Effector memory CD8-positive, alpha-beta T cell (primary cell): ENCODE data around the gene KCND2.

Experiments
- ATAC-seq: fragments of 150-1000 bp; cut with Tn5 transposase; replicated peaks from 2 replicates; pipeline ENCODE4 v1.10.0; 2021; ENCODE audit warnings: mild to moderate bottlenecking, moderate library complexity
- DNase-seq, 3 experiments: peaks; one replicate each; pipeline ENCODE4 v3.0.0; 2021
- H3K27ac Mint-ChIP-seq, 2 donors: one replicate each; pipeline ENCODE4 v1.8.0; 2022; ENCODE audit warnings: mild to moderate bottlenecking in 2 of 2, mixed read lengths in 2 of 2, moderate library complexity in 2 of 2
- H3K27me3 Mint-ChIP-seq, 2 donors: one replicate each; pipeline ENCODE4 v1.8.0; 2022; ENCODE audit warnings: mixed read lengths in 2 of 2
- H3K36me3 Mint-ChIP-seq: one replicate; pipeline ENCODE4 v1.8.0; 2022; ENCODE audit warnings: mild to moderate bottlenecking, moderate library complexity, mixed read lengths; ENCODE audit not compliant: insufficient read depth
- H3K4me1 Mint-ChIP-seq, 2 donors: one replicate each; pipeline ENCODE4 v1.8.0; 2022; ENCODE audit warnings: low read depth in 2 of 2, mixed read lengths in 2 of 2
- H3K4me3 Mint-ChIP-seq, 2 donors: one replicate each; pipeline ENCODE4 v1.8.0; 2022; ENCODE audit warnings: mild to moderate bottlenecking in 2 of 2, mixed read lengths in 2 of 2, moderate library complexity in 2 of 2
- H3K9me3 Mint-ChIP-seq, 2 donors: one replicate each; pipeline ENCODE4 v1.8.0; 2022; ENCODE audit warnings: mixed read lengths in 2 of 2

KCND2 gene

DNA sequence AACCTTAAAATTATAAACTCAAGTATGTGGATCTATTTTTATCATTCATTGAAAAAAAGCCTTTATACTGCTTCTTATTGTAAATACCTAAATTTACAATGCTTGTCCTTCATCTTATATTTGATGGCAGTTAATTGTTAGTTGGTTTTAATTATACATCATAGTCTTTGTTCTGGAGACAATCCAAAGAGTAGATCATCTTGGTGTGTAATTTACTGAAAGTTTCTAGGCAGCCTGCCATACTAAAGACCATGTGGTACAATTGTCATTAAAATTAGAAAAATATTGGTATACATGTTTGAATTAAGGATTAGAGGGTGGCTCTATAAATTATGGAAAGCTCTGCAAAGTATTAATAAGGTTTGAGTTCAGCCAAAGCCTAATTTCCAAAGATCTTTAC is 231.4 kb downstream of the KCND2 start:
- no peaks in the 10 kb centered on the region for H3K27me3 Mint-ChIP-seq
- DNase-seq (no peak), ATAC-seq (no peak)
- H3K27ac Mint-ChIP-seq, result no peak overlapping the region
- H3K4me1 Mint-ChIP-seq, result no peaks in the 10 kb centered on the region
- peaks cover 0 to 4% of the 10 kb centered on the region in 2 donors for H3K9me3 Mint-ChIP-seq
- no peak overlapping the region for H3K4me3 Mint-ChIP-seq
- H3K36me3 Mint-ChIP-seq, result no peaks in the 10 kb centered on the region

DNA sequence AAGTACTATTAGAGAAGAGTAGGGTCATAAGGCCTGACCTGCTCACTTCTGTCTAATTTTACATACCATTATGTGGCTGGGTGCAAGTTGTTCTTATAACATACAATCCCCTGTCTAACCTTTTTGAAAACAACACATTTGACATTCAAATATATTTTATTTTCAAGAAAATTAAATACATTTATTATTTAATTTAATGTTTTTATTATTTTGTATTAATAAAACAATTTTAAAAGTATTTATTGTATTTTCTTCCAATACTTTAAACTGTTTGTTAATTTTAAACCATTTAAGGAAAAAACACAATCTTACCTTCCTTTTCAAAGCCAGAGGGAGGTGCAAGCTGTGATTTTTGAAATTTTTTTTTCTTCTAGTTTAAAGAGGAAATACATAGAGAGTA is 232.8 kb downstream of the KCND2 start:
- ATAC-seq, result no peak
- peaks cover 2 to 5% of the 10 kb centered on the region in 2 donors for H3K9me3 Mint-ChIP-seq

DNA sequence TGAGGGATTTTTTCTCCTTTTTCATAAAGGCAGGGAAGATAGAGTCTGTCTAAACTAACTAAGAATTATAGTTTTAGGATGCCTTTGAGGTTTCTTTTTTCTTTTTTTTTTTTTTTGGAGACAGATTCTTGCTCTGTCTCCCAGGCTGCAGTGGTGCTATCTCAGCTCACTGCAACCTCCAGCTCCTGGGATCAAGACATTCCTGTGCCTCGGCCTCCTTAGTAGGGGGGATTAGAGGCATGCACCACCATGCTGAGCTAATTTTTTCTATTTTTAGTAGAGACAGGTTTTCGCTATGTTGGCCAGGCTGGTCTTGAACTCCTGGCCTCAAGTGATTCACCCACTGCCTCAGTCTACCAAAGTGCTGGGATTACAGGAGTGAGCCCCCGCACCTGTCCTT is 239.7 kb downstream of the KCND2 start:
- ATAC-seq (no peak), DNase-seq (no peak)
- H3K36me3 Mint-ChIP-seq, result no peaks in the 10 kb centered on the region
- no peak overlapping the region for H3K27ac Mint-ChIP-seq
- H3K9me3 Mint-ChIP-seq, result peaks cover 7 to 8% of the 10 kb centered on the region in 2 donors
- H3K4me3 Mint-ChIP-seq, result no peak overlapping the region
- H3K27me3 Mint-ChIP-seq, result no peaks in the 10 kb centered on the region
- no peaks in the 10 kb centered on the region for H3K4me1 Mint-ChIP-seq

More for the DNA sequence above, 232.8 kb downstream of the KCND2 start:
- no peaks in the 10 kb centered on the region for H3K36me3 Mint-ChIP-seq
- H3K27me3 Mint-ChIP-seq, result no peaks in the 10 kb centered on the region
- no peaks in the 10 kb centered on the region for H3K4me1 Mint-ChIP-seq
- H3K27ac Mint-ChIP-seq, result no peak overlapping the region
- no peak for DNase-seq
- no peak overlapping the region for H3K4me3 Mint-ChIP-seq

DNA sequence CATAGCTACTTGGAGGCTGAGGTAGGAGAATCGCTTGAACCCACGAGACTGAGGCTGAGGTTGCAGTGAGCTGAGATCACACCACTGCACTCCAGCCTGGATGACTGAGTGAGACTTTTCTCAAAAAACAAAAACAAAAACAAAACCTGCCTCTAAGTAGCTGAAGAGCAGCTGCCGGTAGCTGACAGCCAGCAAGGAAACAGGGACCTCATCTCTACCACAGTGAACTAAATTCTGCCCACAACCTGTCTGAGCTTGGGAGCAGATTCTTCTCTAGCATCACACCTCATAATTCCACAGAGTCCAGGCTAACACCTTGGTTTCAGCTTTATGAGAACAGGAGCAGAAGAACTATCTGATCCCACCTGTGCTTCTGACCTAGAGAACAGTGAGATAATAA is 246.2 kb downstream of the KCND2 start:
- no peaks in the 10 kb centered on the region for H3K36me3 Mint-ChIP-seq
- no peak for ATAC-seq
- DNase-seq, result no peak
- H3K4me1 Mint-ChIP-seq, result no peaks in the 10 kb centered on the region
- H3K27me3 Mint-ChIP-seq, result no peaks in the 10 kb centered on the region
- peaks cover 8 to 10% of the 10 kb centered on the region in 2 donors for H3K9me3 Mint-ChIP-seq
- H3K4me3 Mint-ChIP-seq, result no peak overlapping the region
- H3K27ac Mint-ChIP-seq, result no peak overlapping the region

DNA sequence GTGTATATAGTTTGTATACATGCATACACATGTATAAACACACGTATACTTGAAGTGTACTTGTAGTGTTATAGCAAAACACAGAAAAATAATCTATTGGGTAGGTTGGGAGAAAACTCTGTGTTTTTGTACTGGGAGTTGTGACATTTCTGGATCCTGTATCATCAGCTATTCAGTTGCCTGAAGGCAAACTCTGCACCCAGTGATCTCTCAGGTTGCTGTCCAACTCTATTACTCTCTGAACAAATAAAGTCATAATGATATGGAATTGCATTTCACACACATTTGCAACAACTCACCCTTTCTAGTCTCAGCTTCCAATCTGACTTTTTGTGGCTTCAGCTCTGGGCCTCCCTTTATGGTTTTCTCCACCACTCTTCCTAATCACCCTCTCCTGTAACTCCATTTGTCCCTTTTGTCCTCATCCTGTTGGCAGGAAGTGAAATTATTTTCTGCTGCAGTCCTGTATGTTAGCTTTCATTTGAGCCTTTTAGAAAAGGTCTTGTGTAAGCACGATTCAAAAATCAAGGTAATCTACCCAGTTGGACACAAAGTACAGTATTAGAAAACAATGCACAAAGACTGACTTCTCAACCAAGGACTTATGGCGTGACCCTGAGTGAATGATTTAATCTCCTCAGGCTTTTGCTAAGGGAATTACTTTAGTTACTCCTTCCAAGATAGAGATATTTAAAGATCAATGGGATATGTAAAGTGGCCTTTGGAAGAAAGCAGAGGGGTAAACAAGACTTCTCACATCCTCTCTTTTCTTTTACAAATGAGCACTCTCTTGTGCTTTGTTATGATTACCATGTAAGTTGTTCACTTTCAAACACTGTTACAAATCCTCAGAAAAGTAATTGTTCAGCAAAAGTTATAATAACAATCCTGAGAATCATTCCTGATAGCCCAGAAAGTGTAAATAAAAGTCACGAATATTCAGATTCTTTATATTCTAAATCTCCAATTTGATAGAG is 249.1 kb downstream of the KCND2 start:
- ATAC-seq (no peak), DNase-seq (no peak)
- H3K4me1 Mint-ChIP-seq, result no peaks in the 10 kb centered on the region
- H3K9me3 Mint-ChIP-seq, result peaks cover 8% of the 10 kb centered on the region in 2 donors
- no peaks in the 10 kb centered on the region for H3K36me3 Mint-ChIP-seq
- no peak overlapping the region for H3K27ac Mint-ChIP-seq
- H3K27me3 Mint-ChIP-seq, result no peaks in the 10 kb centered on the region
- no peak overlapping the region for H3K4me3 Mint-ChIP-seq

DNA sequence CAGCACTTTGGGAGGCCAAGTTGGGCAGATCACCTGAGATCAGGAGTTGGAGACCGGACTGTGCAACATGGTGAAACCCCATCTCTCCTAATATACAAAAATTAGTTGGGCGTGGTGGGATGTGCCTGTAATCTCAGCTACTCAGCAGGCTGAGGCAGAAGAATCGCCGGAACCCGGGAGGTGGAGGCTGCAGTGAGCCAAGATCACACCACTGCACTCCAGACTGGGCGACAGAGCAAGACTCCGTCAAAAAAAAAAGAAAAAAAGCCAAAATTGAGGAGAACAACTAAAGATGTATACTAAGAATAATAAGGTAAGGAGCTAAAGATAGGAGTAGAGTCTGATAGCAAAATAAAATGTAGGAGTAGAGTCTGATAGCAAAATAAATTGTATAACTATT is 251.0 kb downstream of the KCND2 start:
- no peak for DNase-seq
- ATAC-seq, result no peak
- H3K9me3 Mint-ChIP-seq, result peaks cover 2 to 3% of the 10 kb centered on the region in 2 donors
- H3K36me3 Mint-ChIP-seq, result no peaks in the 10 kb centered on the region
- H3K27ac Mint-ChIP-seq, result no peak overlapping the region
- no peaks in the 10 kb centered on the region for H3K4me1 Mint-ChIP-seq
- no peaks in the 10 kb centered on the region for H3K27me3 Mint-ChIP-seq
- H3K4me3 Mint-ChIP-seq, result no peak overlapping the region

DNA sequence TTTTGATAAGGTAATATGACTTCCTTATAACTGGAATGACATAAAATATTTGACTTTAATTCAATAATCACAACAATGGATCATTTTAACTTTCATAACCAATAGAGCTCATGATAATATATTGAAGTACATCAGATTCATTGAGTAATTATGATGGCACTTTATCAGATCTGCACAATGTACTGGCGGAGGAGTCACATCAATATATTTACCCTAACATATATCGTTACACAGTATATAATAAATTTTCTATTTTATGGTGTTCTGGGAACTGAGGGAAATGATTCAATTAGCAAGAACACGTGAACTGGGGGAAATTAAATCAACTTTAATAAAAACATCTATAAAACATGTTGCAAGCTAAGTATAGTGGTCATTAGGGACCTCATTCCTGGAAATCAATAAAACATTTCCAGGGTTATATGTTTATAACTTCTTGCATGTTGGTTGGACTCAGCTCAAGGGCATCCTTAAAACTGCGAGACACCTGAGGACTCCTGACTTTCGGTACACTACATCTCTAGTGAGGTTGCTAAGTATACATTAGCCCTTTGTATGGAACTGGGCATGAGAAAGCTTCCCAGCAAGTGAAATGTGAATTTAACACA is 254.0 kb downstream of the KCND2 start:
- Mint-ChIP-seq H3K9me3 (peaks cover 4 to 8% of the 10 kb centered on the region in 2 donors), H3K36me3 (no peaks in the 10 kb centered on the region), H3K4me1 (no peaks in the 10 kb centered on the region), H3K27ac (no peak overlapping the region), H3K27me3 (no peaks in the 10 kb centered on the region), H3K4me3 (no peak overlapping the region)
- DNase-seq (no peak), ATAC-seq (no peak)

DNA sequence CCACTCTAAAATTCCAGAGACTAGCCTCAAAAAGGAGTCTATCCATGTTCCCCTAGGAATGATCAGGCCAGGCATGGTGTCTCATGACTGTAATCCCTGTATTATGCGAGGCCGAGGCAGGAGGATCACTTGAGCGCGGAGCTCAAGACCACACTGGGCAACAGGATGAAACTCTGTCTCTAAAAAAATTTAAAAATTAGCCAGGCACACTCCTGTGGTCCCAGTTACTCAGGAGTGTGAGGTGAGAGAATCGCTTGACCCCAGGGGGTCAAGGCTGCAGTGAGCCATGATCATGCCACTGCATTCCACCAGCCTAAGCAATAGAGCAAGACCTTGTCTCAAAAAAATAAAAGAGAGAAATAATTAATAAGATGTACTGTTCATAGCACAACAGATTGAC is 256.8 kb downstream of the KCND2 start:
- no peaks in the 10 kb centered on the region for H3K36me3 Mint-ChIP-seq
- no peak overlapping the region for H3K4me3 Mint-ChIP-seq
- no peak for ATAC-seq
- no peaks in the 10 kb centered on the region for H3K4me1 Mint-ChIP-seq
- no peak for DNase-seq
- peaks cover 3 to 8% of the 10 kb centered on the region in 2 donors for H3K9me3 Mint-ChIP-seq
- no peak overlapping the region for H3K27ac Mint-ChIP-seq
- H3K27me3 Mint-ChIP-seq, result no peaks in the 10 kb centered on the region

DNA sequence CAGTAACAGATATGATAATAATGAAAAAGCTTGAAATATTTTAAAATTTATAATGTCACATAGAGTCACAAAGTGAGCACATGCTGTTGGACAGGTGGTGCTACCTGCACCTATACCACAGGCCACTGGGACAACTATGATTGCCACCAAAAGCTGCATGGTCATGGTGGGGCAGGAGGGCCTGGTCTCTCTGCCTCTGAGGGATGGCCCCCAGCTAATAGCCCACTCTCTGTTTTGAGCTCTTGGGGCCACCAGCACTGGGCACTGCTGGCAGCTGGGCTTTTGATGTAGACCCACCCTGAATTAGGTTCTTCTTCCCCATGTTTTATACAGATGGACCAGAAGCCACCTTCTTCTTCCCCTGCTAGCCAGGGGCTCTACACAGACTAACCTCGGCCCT is 265.4 kb downstream of the KCND2 start:
- peaks cover 4 to 7% of the 10 kb centered on the region in 2 donors for H3K9me3 Mint-ChIP-seq
- no peaks in the 10 kb centered on the region for H3K36me3 Mint-ChIP-seq
- ATAC-seq (no peak), DNase-seq (no peak)
- H3K27ac Mint-ChIP-seq, result no peak overlapping the region
- no peak overlapping the region for H3K4me3 Mint-ChIP-seq
- H3K27me3 Mint-ChIP-seq, result no peaks in the 10 kb centered on the region
- H3K4me1 Mint-ChIP-seq, result no peaks in the 10 kb centered on the region

DNA sequence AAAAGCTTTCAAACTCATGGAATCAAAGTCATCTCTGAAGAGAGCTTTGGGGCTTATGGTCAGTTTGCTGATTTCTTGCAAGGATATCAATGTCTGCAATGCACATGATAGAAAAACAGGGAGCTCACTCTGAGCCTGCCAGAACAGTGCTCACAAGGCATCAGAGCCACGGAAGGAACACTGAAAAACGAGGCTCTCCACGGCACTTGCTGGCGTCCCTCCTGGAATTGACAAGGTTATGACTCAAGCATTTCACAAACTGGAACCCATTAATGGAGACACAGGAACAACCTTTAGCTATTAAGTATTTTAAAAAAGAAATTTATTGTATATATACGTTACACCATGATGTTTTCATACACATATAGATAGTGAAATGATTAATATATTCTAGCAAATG is 266.3 kb downstream of the KCND2 start:
- no peak for DNase-seq
- Mint-ChIP-seq H3K36me3 (no peaks in the 10 kb centered on the region), H3K27ac (no peak overlapping the region), H3K27me3 (no peaks in the 10 kb centered on the region), H3K4me1 (no peaks in the 10 kb centered on the region), H3K4me3 (no peak overlapping the region), H3K9me3 (peaks cover 4 to 7% of the 10 kb centered on the region in 2 donors)
- ATAC-seq, result no peak

DNA sequence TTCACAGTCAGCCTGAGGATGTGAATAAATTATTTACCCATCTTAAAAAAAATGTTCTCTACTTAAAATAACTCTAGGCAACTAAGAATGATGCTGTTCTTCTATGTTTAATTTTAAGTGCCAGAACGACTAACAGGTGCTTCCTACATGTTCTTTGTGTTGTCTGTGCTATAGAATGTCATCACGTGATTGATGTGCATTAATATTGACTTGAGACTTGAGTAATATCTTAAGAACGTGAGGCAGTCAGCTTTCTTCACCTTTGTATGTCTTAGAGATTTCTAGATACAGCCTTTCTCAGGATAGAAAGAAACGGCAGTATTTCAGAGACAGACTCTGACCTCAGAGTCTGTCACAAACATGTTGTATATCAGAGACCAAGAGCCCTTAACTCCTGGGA is 274.6 kb downstream of the KCND2 start:
- Mint-ChIP-seq H3K4me1 (no peaks in the 10 kb centered on the region), H3K36me3 (no peaks in the 10 kb centered on the region)

DNA sequence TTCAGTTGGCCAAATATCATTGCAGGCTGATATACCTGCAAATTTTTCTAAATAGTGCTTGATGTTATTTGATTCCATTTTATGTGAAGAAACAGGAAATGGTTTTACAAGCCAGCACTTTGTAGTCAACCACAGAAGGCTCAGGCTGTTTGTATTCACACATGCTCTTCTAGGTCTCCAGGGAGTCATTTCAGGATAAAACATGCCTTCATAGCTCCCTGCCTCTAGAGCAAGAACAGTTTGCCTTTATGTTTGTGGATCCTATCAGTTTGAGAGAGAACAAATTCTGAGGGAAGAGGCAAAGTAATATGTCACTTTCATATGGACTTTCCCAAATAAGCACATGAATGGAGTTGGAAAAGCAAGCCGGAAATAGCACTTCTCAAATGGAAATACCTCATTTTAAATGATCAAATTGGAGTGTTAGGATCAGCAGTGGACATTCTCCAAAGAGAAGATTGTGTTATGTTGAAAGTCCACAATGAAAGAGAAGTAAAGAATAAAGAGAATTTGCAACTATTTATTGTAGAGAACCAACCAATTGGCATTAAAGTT is 277.6 kb downstream of the KCND2 start:
- Mint-ChIP-seq H3K27me3 (no peaks in the 10 kb centered on the region), H3K4me1 (no peaks in the 10 kb centered on the region), H3K4me3 (no peak overlapping the region), H3K36me3 (no peaks in the 10 kb centered on the region), H3K27ac (no peak overlapping the region), H3K9me3 (peaks cover 7 to 9% of the 10 kb centered on the region in 2 donors)
- no peak for DNase-seq
- no peak for ATAC-seq

More for the DNA sequence above, 274.6 kb downstream of the KCND2 start:
- Mint-ChIP-seq H3K4me3 (no peak overlapping the region), H3K27me3 (no peaks in the 10 kb centered on the region), H3K9me3 (peaks cover 7 to 9% of the 10 kb centered on the region in 2 donors), H3K27ac (no peak overlapping the region)
- ATAC-seq, result no peak
- DNase-seq, result no peak

DNA sequence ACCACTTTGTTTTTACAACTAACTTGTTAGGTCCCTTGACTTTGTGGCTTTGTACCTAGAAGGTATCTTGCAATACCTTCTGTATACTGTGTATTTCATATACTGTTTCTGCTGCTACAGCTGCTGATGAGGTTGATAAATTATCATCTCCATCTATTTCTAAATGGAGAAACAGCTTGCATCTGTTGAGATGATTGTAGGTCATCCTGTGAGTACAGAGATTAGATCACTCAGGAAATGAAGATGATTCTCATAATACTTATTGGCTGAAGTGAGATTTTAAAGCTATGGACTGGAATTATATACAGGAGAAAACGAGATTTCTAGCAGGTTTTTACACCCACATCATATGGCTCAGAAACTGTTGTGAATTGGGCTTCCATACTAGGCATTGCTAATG is 280.5 kb downstream of the KCND2 start:
- H3K9me3 Mint-ChIP-seq, result peaks cover 4 to 6% of the 10 kb centered on the region in 2 donors
- H3K36me3 Mint-ChIP-seq, result no peaks in the 10 kb centered on the region
- no peak overlapping the region for H3K4me3 Mint-ChIP-seq
- DNase-seq (no peak), ATAC-seq (no peak)
- H3K4me1 Mint-ChIP-seq, result no peaks in the 10 kb centered on the region
- no peak overlapping the region for H3K27ac Mint-ChIP-seq
- H3K27me3 Mint-ChIP-seq, result no peaks in the 10 kb centered on the region
